GM23338 (cell line): ENCODE data around the gene KRTAP1-3. TPM values are rescaled to one million over a fixed set of nuclear protein-coding genes. Genes with fewer than 3 reads are reported as not detected.

Source experiments
- ATAC-seq: fragments of 200-7000 bp; cut with Tn5 transposase; 3 replicates; pipeline ENCODE4 v1.9.1; 2020
- DNase-seq: peaks from one replicate; pipeline ENCODE4 v3.0.0-alpha.2; 2015; ENCODE audit warnings: low spot score
- H2AFZ ChIP-seq: fragments of 200-600 bp; sonication (generic); 2 replicates; pipeline ENCODE4 v1.8.0; 2016; ENCODE audit warnings: antibody characterized with exemption, mild to moderate bottlenecking, moderate library complexity
- H3F3A ChIP-seq: fragments of 200-600 bp; sonication (generic); replicated peaks from 2 replicates; pipeline ENCODE4 v1.8.0; 2017; ENCODE audit warnings: antibody characterized with exemption, mixed run types, low read depth
- H3K27ac ChIP-seq: fragments of 200-600 bp; sonication (generic); 2 replicates; pipeline ENCODE4 v1.6.1; 2016; ENCODE audit warnings: low read depth
- H3K27me3 ChIP-seq: fragments of 200-600 bp; sonication (generic); 2 replicates; pipeline ENCODE4 v1.8.0; 2016; ENCODE audit warnings: mild to moderate bottlenecking, mixed run types, moderate library complexity; ENCODE audit not compliant: insufficient read depth
- H3K36me3 ChIP-seq: fragments of 200-600 bp; sonication (generic); 2 replicates; pipeline ENCODE4 v1.8.0; 2016; ENCODE audit warnings: mild to moderate bottlenecking; ENCODE audit not compliant: insufficient read depth
- H3K4me1 ChIP-seq: fragments of 200-600 bp; sonication (generic); 2 replicates; pipeline ENCODE4 v1.8.0; 2016; ENCODE audit warnings: mild to moderate bottlenecking, moderate library complexity; ENCODE audit not compliant: insufficient read depth
- H3K4me2 ChIP-seq: fragments of 200-600 bp; sonication (generic); 2 replicates; pipeline ENCODE4 v1.7.1; 2017; ENCODE audit warnings: mixed run types
- H3K4me3 ChIP-seq: fragments of 200-600 bp; sonication (generic); 2 replicates; pipeline ENCODE4 v1.6.1; 2016; ENCODE audit warnings: mixed run types
- H3K79me2 ChIP-seq: fragments of 200-600 bp; sonication (generic); replicated peaks from 2 replicates; pipeline ENCODE4 v1.8.0; 2017; ENCODE audit warnings: mild to moderate bottlenecking; ENCODE audit not compliant: insufficient read depth
- H3K9me2 ChIP-seq: fragments of 200-600 bp; sonication (generic); 2 replicates; pipeline ENCODE4 v1.8.0; 2017; ENCODE audit not compliant: insufficient read depth
- H4K20me1 ChIP-seq: fragments of 200-600 bp; sonication (generic); replicated peaks from 2 replicates; pipeline ENCODE4 v1.8.0; 2017; ENCODE audit warnings: mild to moderate bottlenecking; ENCODE audit not compliant: insufficient read depth
- H3K27ac Mint-ChIP-seq: 2 replicates; pipeline ENCODE4 v1.8.0; 2020; ENCODE audit warnings: inconsistent platforms, mild to moderate bottlenecking, moderate library complexity, mixed read lengths
- H3K27me3 Mint-ChIP-seq: 3 replicates; pipeline ENCODE4 v1.8.0; 2022; ENCODE audit warnings: low read depth, mild to moderate bottlenecking, moderate library complexity, mixed read lengths, inconsistent platforms; ENCODE audit not compliant: insufficient read depth, poor library complexity
- H3K36me3 Mint-ChIP-seq: 3 replicates; pipeline ENCODE4 v1.8.0; 2021; ENCODE audit warnings: low read depth, mild to moderate bottlenecking, inconsistent platforms, moderate library complexity, mixed read lengths
- H3K4me1 Mint-ChIP-seq: 3 replicates; pipeline ENCODE4 v1.8.0; 2020; ENCODE audit warnings: mild to moderate bottlenecking, inconsistent platforms, mixed read lengths
- H3K4me3 Mint-ChIP-seq: 3 replicates; pipeline ENCODE4 v1.8.0; 2021; ENCODE audit warnings: moderate library complexity, mild to moderate bottlenecking, inconsistent platforms, mixed read lengths
- H3K9me3 Mint-ChIP-seq: 3 replicates; pipeline ENCODE4 v1.8.0; 2020; ENCODE audit warnings: moderate library complexity, mild to moderate bottlenecking, inconsistent platforms, mixed read lengths
- CREB1 ChIP-seq: fragments of 250-450 bp; sonication (Bioruptor Pico); IDR thresholded peaks from 2 replicates; pipeline ENCODE4 v1.5.0; 2020; ENCODE audit warnings: low read depth, mild to moderate bottlenecking, moderate library complexity
- EZH2 ChIP-seq: fragments of 200-600 bp; sonication (generic); IDR thresholded peaks from one replicate; pipeline ENCODE4 v1.8.0; 2017; ENCODE audit warnings: antibody characterized with exemption, mild to moderate bottlenecking, low read depth; ENCODE audit not compliant: unreplicated experiment
- EZH2phosphoT487 ChIP-seq: fragments of 200-600 bp; sonication (generic); IDR thresholded peaks from one replicate; pipeline ENCODE4 v1.8.1; 2018; ENCODE audit warnings: antibody characterized with exemption; ENCODE audit not compliant: unreplicated experiment
- JUNB ChIP-seq: IDR thresholded peaks from one replicate; pipeline ENCODE4 v1.6.1; 2016; ENCODE audit warnings: antibody characterized with exemption; ENCODE audit not compliant: unreplicated experiment
- NANOG ChIP-seq: IDR thresholded peaks from 2 replicates; pipeline ENCODE4 v1.6.1; 2016; ENCODE audit warnings: antibody characterized with exemption, borderline replicate concordance
- POLR2AphosphoS5 ChIP-seq: IDR thresholded peaks from 2 replicates; pipeline ENCODE4 v1.6.1; 2016; ENCODE audit warnings: antibody characterized with exemption, low read depth
- STAT1 ChIP-seq: IDR thresholded peaks from one replicate; pipeline ENCODE4 v1.6.1; 2016; ENCODE audit warnings: antibody characterized with exemption; ENCODE audit not compliant: unreplicated experiment
- ZNF114 ChIP-seq: fragments of 250-450 bp; sonication (Bioruptor Pico); IDR thresholded peaks from 2 replicates; pipeline ENCODE4 v1.5.0; 2020; ENCODE audit warnings: mild to moderate bottlenecking, moderate library complexity
- ZNF331 ChIP-seq: fragments of 250-450 bp; sonication (Bioruptor Pico); IDR thresholded peaks from 2 replicates; pipeline ENCODE4 v1.5.0; 2020; ENCODE audit warnings: low read depth, mild to moderate bottlenecking, moderate library complexity
- polyA plus RNA-seq: library from polyadenylated mRNA; unstranded; fragments of >200 nt; fragmentation: Nextera tagmentation; extraction: Ambion mirVana; gene quantifications from 2 replicates; pipeline ENCODE4 v1.2.1, GENCODE V29; 2016
- total RNA-seq: library from RNA; depleted of rRNA; stranded (reverse); fragments of >200 nt; shearing (Covaris generic); gene quantifications from 2 replicates; pipeline ENCODE4 v1.2.3, GENCODE V29; 2014
- TF ChIP-seq, protein P1 (sequence below): fragments of 250-450 bp; sonication (Bioruptor Pico); IDR thresholded peaks from 2 replicates; pipeline ENCODE4 v1.5.0; 2020; ENCODE audit warnings: mild to moderate bottlenecking, moderate library complexity
- TF ChIP-seq, protein P2 (sequence below): IDR thresholded peaks from 2 replicates; pipeline ENCODE4 v1.6.1; 2016; ENCODE audit warnings: antibody characterized with exemption
- TF ChIP-seq, protein P3 (sequence below), 2 experiments: fragments of 200-600 bp in 1 of 2; sonication (generic) in 1 of 2; conservative IDR thresholded peaks; 2 replicates each; pipeline versions ENCODE4 v1.5.1 to v1.6.1; 2016 to 2017; ENCODE audit warnings: antibody characterized with exemption in 2 of 2, low read depth in 2 of 2, mild to moderate bottlenecking in 2 of 2, moderate library complexity in 1 of 2

The KRTAP1-3 gene
- total and polyA plus RNA-seq, 2 experiments from 2014 or later: not detected

DNA sequence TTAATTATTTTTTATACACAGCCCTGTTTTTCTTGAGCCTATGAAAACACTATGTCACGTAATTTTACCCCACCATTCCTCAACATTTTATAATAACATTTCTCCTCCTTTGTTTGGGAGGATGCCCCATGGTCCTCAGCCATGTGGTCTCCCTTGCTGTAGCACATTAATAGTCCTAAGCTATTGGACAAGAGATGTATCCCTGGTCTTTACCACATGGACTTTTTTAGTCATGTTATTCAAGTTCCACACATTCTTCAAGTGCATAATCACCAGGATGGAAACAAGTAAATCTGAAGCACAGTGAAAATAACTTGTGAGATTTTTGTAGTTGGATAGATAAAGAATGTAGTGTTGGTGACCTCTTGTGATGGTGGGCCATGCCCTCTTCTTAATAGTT is 27.3 kb upstream of the KRTAP1-3 start:
- Histone ChIP-seq H3K4me1 (0 out of 2 replicates have a peak, but pooled peaks cover 6% of the 10 kb centered on the region), H3K27ac (no peak overlapping the region), H3K27me3 (no peaks in the 10 kb centered on the region), H2AFZ (no peak overlapping the region), H3K9me2 (no peaks in the 10 kb centered on the region; the same call in 1 of the 2 replicates), H3K36me3 (no peaks in the 10 kb centered on the region), H4K20me1 (no peaks in the 10 kb centered on the region), H3F3A (no peaks in the 10 kb centered on the region), H3K79me2 (no peaks in the 10 kb centered on the region), H3K4me3 (no peak overlapping the region), H3K4me2 (no peak overlapping the region)
- Mint-ChIP-seq H3K36me3 (no peaks in the 10 kb centered on the region), H3K9me3 (0 out of 3 replicates have a peak, but pooled peaks cover 3% of the 10 kb centered on the region), H3K27ac (no peak overlapping the region), H3K27me3 (no peaks in the 10 kb centered on the region), H3K4me1 (peaks cover 4% of the 10 kb centered on the region), H3K4me3 (no peak overlapping the region)
- TF ChIP-seq ZNF114 (CRISPR knock-in tag) (no peak), STAT1 (no peak), EZH2 (no peak), POLR2AphosphoS5 (no peak), CREB1 (CRISPR knock-in tag) (no peak), ZNF331 (CRISPR knock-in tag) (no peak), EZH2phosphoT487 (no peak), JUNB (no peak), NANOG (no peak)
- TF ChIP-seq, protein P1, sequence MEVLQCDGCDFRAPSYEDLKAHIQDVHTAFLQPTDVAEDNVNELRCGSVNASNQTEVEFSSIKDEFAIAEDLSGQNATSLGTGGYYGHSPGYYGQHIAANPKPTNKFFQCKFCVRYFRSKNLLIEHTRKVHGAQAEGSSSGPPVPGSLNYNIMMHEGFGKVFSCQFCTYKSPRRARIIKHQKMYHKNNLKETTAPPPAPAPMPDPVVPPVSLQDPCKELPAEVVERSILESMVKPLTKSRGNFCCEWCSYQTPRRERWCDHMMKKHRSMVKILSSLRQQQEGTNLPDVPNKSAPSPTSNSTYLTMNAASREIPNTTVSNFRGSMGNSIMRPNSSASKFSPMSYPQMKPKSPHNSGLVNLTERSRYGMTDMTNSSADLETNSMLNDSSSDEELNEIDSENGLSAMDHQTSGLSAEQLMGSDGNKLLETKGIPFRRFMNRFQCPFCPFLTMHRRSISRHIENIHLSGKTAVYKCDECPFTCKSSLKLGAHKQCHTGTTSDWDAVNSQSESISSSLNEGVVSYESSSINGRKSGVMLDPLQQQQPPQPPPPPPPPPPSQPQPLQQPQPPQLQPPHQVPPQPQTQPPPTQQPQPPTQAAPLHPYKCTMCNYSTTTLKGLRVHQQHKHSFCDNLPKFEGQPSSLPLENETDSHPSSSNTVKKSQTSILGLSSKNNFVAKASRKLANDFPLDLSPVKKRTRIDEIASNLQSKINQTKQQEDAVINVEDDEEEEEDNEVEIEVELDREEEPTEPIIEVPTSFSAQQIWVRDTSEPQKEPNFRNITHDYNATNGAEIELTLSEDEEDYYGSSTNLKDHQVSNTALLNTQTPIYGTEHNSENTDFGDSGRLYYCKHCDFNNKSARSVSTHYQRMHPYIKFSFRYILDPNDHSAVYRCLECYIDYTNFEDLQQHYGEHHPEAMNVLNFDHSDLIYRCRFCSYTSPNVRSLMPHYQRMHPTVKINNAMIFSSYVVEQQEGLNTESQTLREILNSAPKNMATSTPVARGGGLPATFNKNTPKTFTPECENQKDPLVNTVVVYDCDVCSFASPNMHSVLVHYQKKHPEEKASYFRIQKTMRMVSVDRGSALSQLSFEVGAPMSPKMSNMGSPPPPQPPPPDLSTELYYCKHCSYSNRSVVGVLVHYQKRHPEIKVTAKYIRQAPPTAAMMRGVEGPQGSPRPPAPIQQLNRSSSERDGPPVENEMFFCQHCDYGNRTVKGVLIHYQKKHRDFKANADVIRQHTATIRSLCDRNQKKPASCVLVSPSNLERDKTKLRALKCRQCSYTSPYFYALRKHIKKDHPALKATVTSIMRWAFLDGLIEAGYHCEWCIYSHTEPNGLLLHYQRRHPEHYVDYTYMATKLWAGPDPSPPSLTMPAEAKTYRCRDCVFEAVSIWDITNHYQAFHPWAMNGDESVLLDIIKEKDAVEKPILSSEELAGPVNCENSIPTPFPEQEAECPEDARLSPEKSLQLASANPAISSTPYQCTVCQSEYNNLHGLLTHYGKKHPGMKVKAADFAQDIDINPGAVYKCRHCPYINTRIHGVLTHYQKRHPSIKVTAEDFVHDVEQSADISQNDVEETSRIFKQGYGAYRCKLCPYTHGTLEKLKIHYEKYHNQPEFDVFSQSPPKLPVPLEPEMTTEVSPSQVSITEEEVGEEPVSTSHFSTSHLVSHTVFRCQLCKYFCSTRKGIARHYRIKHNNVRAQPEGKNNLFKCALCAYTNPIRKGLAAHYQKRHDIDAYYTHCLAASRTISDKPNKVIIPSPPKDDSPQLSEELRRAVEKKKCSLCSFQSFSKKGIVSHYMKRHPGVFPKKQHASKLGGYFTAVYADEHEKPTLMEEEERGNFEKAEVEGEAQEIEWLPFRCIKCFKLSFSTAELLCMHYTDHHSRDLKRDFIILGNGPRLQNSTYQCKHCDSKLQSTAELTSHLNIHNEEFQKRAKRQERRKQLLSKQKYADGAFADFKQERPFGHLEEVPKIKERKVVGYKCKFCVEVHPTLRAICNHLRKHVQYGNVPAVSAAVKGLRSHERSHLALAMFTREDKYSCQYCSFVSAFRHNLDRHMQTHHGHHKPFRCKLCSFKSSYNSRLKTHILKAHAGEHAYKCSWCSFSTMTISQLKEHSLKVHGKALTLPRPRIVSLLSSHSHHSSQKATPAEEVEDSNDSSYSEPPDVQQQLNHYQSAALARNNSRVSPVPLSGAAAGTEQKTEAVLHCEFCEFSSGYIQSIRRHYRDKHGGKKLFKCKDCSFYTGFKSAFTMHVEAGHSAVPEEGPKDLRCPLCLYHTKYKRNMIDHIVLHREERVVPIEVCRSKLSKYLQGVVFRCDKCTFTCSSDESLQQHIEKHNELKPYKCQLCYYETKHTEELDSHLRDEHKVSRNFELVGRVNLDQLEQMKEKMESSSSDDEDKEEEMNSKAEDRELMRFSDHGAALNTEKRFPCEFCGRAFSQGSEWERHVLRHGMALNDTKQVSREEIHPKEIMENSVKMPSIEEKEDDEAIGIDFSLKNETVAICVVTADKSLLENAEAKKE (CRISPR knock-in tag): no peak
- TF ChIP-seq, protein P2, sequence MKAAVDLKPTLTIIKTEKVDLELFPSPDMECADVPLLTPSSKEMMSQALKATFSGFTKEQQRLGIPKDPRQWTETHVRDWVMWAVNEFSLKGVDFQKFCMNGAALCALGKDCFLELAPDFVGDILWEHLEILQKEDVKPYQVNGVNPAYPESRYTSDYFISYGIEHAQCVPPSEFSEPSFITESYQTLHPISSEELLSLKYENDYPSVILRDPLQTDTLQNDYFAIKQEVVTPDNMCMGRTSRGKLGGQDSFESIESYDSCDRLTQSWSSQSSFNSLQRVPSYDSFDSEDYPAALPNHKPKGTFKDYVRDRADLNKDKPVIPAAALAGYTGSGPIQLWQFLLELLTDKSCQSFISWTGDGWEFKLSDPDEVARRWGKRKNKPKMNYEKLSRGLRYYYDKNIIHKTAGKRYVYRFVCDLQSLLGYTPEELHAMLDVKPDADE: no peak
- TF ChIP-seq, protein P3, sequence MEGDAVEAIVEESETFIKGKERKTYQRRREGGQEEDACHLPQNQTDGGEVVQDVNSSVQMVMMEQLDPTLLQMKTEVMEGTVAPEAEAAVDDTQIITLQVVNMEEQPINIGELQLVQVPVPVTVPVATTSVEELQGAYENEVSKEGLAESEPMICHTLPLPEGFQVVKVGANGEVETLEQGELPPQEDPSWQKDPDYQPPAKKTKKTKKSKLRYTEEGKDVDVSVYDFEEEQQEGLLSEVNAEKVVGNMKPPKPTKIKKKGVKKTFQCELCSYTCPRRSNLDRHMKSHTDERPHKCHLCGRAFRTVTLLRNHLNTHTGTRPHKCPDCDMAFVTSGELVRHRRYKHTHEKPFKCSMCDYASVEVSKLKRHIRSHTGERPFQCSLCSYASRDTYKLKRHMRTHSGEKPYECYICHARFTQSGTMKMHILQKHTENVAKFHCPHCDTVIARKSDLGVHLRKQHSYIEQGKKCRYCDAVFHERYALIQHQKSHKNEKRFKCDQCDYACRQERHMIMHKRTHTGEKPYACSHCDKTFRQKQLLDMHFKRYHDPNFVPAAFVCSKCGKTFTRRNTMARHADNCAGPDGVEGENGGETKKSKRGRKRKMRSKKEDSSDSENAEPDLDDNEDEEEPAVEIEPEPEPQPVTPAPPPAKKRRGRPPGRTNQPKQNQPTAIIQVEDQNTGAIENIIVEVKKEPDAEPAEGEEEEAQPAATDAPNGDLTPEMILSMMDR (conservative IDR thresholded peaks at IDR 0.05; ENCODE audit: low read depth in 2 of 2): no peak
- no peak for DNase-seq
- ATAC-seq: no peak
